Neural cell (in vitro differentiated cells): Measurements from ENCODE around the gene SLC2A8. TPM values are rescaled to one million over a fixed set of nuclear protein-coding genes. Genes with fewer than 3 reads are reported as not detected.

Experiments
- H2AFZ ChIP-seq: fragments of 200-600, 300-800 bp; sonication (generic), shearing (Covaris generic); 2 replicates; pipeline ENCODE4 v1.6.0; 2014; ENCODE audit warnings: low read depth, mild to moderate bottlenecking, antibody characterized with exemption, low read length, moderate library complexity
- H3F3A ChIP-seq: fragments of 200-600 bp; shearing (Covaris generic); 2 replicates; pipeline ENCODE4 v1.6.1; 2016; ENCODE audit warnings: mild to moderate bottlenecking, moderate library complexity, mixed read lengths, antibody characterized with exemption, low read length; ENCODE audit not compliant: insufficient read depth, poor library complexity, severe bottlenecking
- H3K27ac ChIP-seq: fragments of 200-600, 300-800 bp; sonication (generic), shearing (Covaris generic); 2 replicates; pipeline ENCODE4 v1.5.1; 2014; ENCODE audit warnings: mild to moderate bottlenecking, low read length, moderate library complexity
- H3K27me3 ChIP-seq: fragments of 300-800, 200-600 bp; sonication (generic), shearing (Covaris generic); 2 replicates; pipeline ENCODE4 v1.6.0; 2014; ENCODE audit warnings: mild to moderate bottlenecking, low read depth, low read length, moderate library complexity; ENCODE audit not compliant: insufficient read depth
- H3K36me3 ChIP-seq: fragments of 300-800, 200-600 bp; sonication (generic), shearing (Covaris generic); 2 replicates; pipeline ENCODE4 v1.5.1; 2014; ENCODE audit warnings: mild to moderate bottlenecking, antibody characterized with exemption, low read length, moderate library complexity; ENCODE audit not compliant: insufficient read depth
- H3K4me2 ChIP-seq: fragments of 300-800, 200-600 bp; sonication (generic), shearing (Covaris generic); 2 replicates; pipeline ENCODE4 v1.6.0; 2014; ENCODE audit warnings: mild to moderate bottlenecking, low read length
- H3K4me3 ChIP-seq: fragments of 300-800, 200-600 bp; sonication (generic), shearing (Covaris generic); 2 replicates; pipeline ENCODE4 v1.5.1; 2014; ENCODE audit warnings: mild to moderate bottlenecking, low read length, moderate library complexity
- H3K79me2 ChIP-seq: fragments of 200-600 bp; shearing (Covaris generic); replicated peaks from 2 replicates; pipeline ENCODE4 v1.6.0; 2014; ENCODE audit warnings: mild to moderate bottlenecking, low read length, moderate library complexity; ENCODE audit not compliant: insufficient read depth
- H3K9ac ChIP-seq: fragments of 300-800, 200-600 bp; sonication (generic), shearing (Covaris generic); 2 replicates; pipeline ENCODE4 v1.6.1; 2016; ENCODE audit warnings: mild to moderate bottlenecking, low read length, mixed read lengths
- H3K9me2 ChIP-seq: fragments of 200-600 bp; shearing (Covaris generic); 2 replicates; pipeline ENCODE4 v1.6.1; 2016; ENCODE audit warnings: mild to moderate bottlenecking, low read length, mixed read lengths; ENCODE audit not compliant: insufficient read depth
- H3K9me3 ChIP-seq: fragments of 200-600, 300-800 bp; sonication (generic), shearing (Covaris generic); 2 replicates; pipeline ENCODE4 v1.6.1; 2016; ENCODE audit warnings: mild to moderate bottlenecking, mixed run types, low read length, moderate library complexity, mixed read lengths
- H4K20me1 ChIP-seq: fragments of 200-600 bp; shearing (Covaris generic); 2 replicates; pipeline ENCODE4 v1.6.1; 2016; ENCODE audit warnings: mild to moderate bottlenecking, mixed run types; ENCODE audit not compliant: insufficient read depth
- CTCF ChIP-seq: fragments of 450-650 bp; IDR thresholded peaks from 2 replicates; pipeline ENCODE4 v1.5.1; 2014; ENCODE audit warnings: antibody characterized with exemption, mild to moderate bottlenecking, moderate library complexity; ENCODE audit not compliant: poor library complexity, severe bottlenecking
- EP300 ChIP-seq: fragments of 450-650 bp; conservative IDR thresholded peaks from 2 replicates; pipeline ENCODE4 v1.6.1; 2014; ENCODE audit warnings: antibody characterized with exemption, mild to moderate bottlenecking, moderate library complexity; ENCODE audit not compliant: poor library complexity, severe bottlenecking
- EZH2 ChIP-seq: fragments of 200-600, 300-800 bp; shearing (Covaris generic), sonication (generic); IDR thresholded peaks from 2 replicates; pipeline ENCODE4 v1.6.1; 2014; ENCODE audit warnings: antibody characterized with exemption, low read length, borderline replicate concordance, mild to moderate bottlenecking; ENCODE audit not compliant: insufficient read depth, poor library complexity, severe bottlenecking
- MXI1 ChIP-seq: fragments of 450-650 bp; conservative IDR thresholded peaks from 2 replicates; pipeline ENCODE4 v1.6.1; 2014; ENCODE audit warnings: antibody characterized with exemption, mild to moderate bottlenecking; ENCODE audit not compliant: poor library complexity, severe bottlenecking
- POLR2AphosphoS5 ChIP-seq: IDR thresholded peaks from 2 replicates; pipeline ENCODE4 v1.6.1; 2012
- RAD21 ChIP-seq: fragments of 450-650 bp; conservative IDR thresholded peaks from 2 replicates; pipeline ENCODE4 v1.6.1; 2014; ENCODE audit warnings: antibody characterized with exemption, mild to moderate bottlenecking, moderate library complexity
- REST ChIP-seq: IDR thresholded peaks from 2 replicates; pipeline ENCODE4 v1.6.1; 2012; ENCODE audit warnings: borderline replicate concordance
- SMC3 ChIP-seq: fragments of 450-650 bp; conservative IDR thresholded peaks from 2 replicates; pipeline ENCODE4 v1.6.1; 2014; ENCODE audit warnings: antibody characterized with exemption, mild to moderate bottlenecking, moderate library complexity; ENCODE audit not compliant: poor library complexity
- TAF1 ChIP-seq: IDR thresholded peaks from 2 replicates; pipeline ENCODE4 v1.6.1; 2012; ENCODE audit warnings: low read depth
- polyA plus RNA-seq: library from polyadenylated mRNA; depleted of rRNA; stranded (reverse); fragments of >200 nt; gene quantifications from 2 replicates; pipeline ENCODE4 v1.2.3, GENCODE V29; 2014

The SLC2A8 gene
- polyA plus RNA-seq, 1 donor from 2014 or later, result 10.2 TPM

GRCh38 chr9:127365461-127365860 lies 31.5 kb upstream of the SLC2A8 start:
- Histone ChIP-seq H3K79me2 (no peaks in the 10 kb centered on the region), H3K36me3 (no peaks in the 10 kb centered on the region), H3K9me3 (no peaks in the 10 kb centered on the region), H2AFZ (no peak overlapping the region), H3K27me3 (no peaks in the 10 kb centered on the region), H3K4me3 (no peak overlapping the region), H3K9ac (no peak overlapping the region), H3F3A (no peaks in the 10 kb centered on the region), H3K27ac (no peak overlapping the region), H3K9me2 (no peaks in the 10 kb centered on the region), H3K4me2 (no peak overlapping the region), H4K20me1 (no peaks in the 10 kb centered on the region)
- no peak for TF ChIP-seq EP300
- TF ChIP-seq RAD21, result no peak
- TF ChIP-seq TAF1, result no peak
- no peak for TF ChIP-seq MXI1
- TF ChIP-seq EZH2, result no peak
- TF ChIP-seq POLR2AphosphoS5, result no peak
- TF ChIP-seq SMC3, result no peak
- TF ChIP-seq REST, result no peak
- no peak for TF ChIP-seq CTCF

- no peak overlapping the region for H3K4me3 ChIP-seq
- H3K79me2 ChIP-seq, result no peaks in the 10 kb centered on the region
- no peaks in the 10 kb centered on the region for H3F3A ChIP-seq
- H3K9me2 ChIP-seq, result no peaks in the 10 kb centered on the region
- H3K9ac ChIP-seq, result no peak overlapping the region
- no peaks in the 10 kb centered on the region for H3K36me3 ChIP-seq
- no peak overlapping the region for H3K4me2 ChIP-seq
- no peaks in the 10 kb centered on the region for H4K20me1 ChIP-seq
- no peaks in the 10 kb centered on the region for H3K27me3 ChIP-seq
- no peaks in the 10 kb centered on the region for H3K9me3 ChIP-seq
- H3K27ac ChIP-seq, result no peak overlapping the region
- H2AFZ ChIP-seq, result no peak overlapping the region
- TF ChIP-seq REST, result no peak
Measured at GRCh38 chr9:127366594-127366993, 30.4 kb upstream of the SLC2A8 start.
